ENCODE data around the gene TNFRSF8. TPM values are rescaled to one million over a fixed set of nuclear protein-coding genes. Genes with fewer than 3 reads are reported as not detected.

Gene TNFRSF8
- total RNA-seq, 1 experiment from 2014 or later: 0.13 TPM

- DNase-seq (ENCODE audit: low read depth, low spot score) (no peak), ATAC-seq (no peak)
- no peak overlapping the region for H3K4me3 ChIP-seq (ENCODE audit: low read depth in 2 of 2, low read length in 2 of 2)
- no peaks in the 10 kb centered on the region for H3K4me1 ChIP-seq (ENCODE audit: control insufficient read depth, insufficient read depth, low read length)
- intact Hi-C loops (cut with micrococcal nuclease; ENCODE audit: unreplicated experiment): no loop called here
- TF ChIP-seq POLR2AphosphoS5 (IDR thresholded peaks at IDR 0.05; ENCODE audit: low read depth, low read length) (no peak), TCF7L2 (IDR thresholded peaks at IDR 0.05; ENCODE audit: low read depth, low read length) (no peak), SIN3A (IDR thresholded peaks at IDR 0.05; ENCODE audit: borderline replicate concordance, insufficient read depth, low read depth, low read length) (no peak), CTCF (IDR thresholded peaks at IDR 0.05) (no peak), REST (IDR thresholded peaks at IDR 0.05; ENCODE audit: insufficient read depth in 1 of 2, low read depth in 2 of 2, low read length in 1 of 2) (no peak)
- H3K27me3 ChIP-seq (ENCODE audit: control insufficient read depth, insufficient read depth, low read length): no peaks in the 10 kb centered on the region
- no TSS peak for BruUV-seq (replicated peaks)
- H3K36me3 ChIP-seq (ENCODE audit: control insufficient read depth, insufficient read depth, low read length): peaks cover 6% of the 10 kb centered on the region; the same call in 1 of the 2 replicates
- in situ Hi-C loops (cut with HindIII; ENCODE audit: low pct_unique_long_range_greater_than_20kb, low sequenced_read_pairs): no loop called here
- H3K27ac ChIP-seq (ENCODE audit: low read length): no peak overlapping the region
- ChIA-PET CTCF (interaction anchor here (0.5 kb wide), 1 partner anchor 253 kb away, joined by 5 read pairs; no protein-coding TSS in a partner anchor), POLR2A (no interaction called here)
- H3K9me3 ChIP-seq (ENCODE audit: control insufficient read depth, insufficient read depth, low read depth, low read length): no peaks in the 10 kb centered on the region
Measured at GRCh38 chr1:12014141-12014991, 48.7 kb upstream of the TNFRSF8 start.

- in situ Hi-C loops (cut with HindIII; ENCODE audit: low pct_unique_long_range_greater_than_20kb, low sequenced_read_pairs): no loop called here
- BruUV-seq (replicated peaks): no TSS peak
- no peak overlapping the region for H3K27ac ChIP-seq (ENCODE audit: low read length)
- H3K27me3 ChIP-seq (ENCODE audit: control insufficient read depth, insufficient read depth, low read length): no peaks in the 10 kb centered on the region
- H3K4me3 ChIP-seq (ENCODE audit: low read depth in 2 of 2, low read length in 2 of 2): no peak overlapping the region
- ATAC-seq: no peak
- H3K9me3 ChIP-seq (ENCODE audit: control insufficient read depth, insufficient read depth, low read depth, low read length): no peaks in the 10 kb centered on the region
- CTCF ChIA-PET: no interaction called here
- POLR2A ChIA-PET: no interaction called here
- TF ChIP-seq CTCF (IDR thresholded peaks at IDR 0.05) (no peak), SIN3A (IDR thresholded peaks at IDR 0.05; ENCODE audit: borderline replicate concordance, insufficient read depth, low read depth, low read length) (no peak), POLR2AphosphoS5 (IDR thresholded peaks at IDR 0.05; ENCODE audit: low read depth, low read length) (no peak), REST (IDR thresholded peaks at IDR 0.05; ENCODE audit: insufficient read depth in 1 of 2, low read depth in 2 of 2, low read length in 1 of 2) (no peak), TCF7L2 (IDR thresholded peaks at IDR 0.05; ENCODE audit: low read depth, low read length) (no peak)
- no peak for DNase-seq (ENCODE audit: low read depth, low spot score)
- intact Hi-C loops (cut with micrococcal nuclease; ENCODE audit: unreplicated experiment): no loop called here
- H3K36me3 ChIP-seq (ENCODE audit: control insufficient read depth, insufficient read depth, low read length): peaks cover 6% of the 10 kb centered on the region; the same call in 1 of the 2 replicates
- H3K4me1 ChIP-seq (ENCODE audit: control insufficient read depth, insufficient read depth, low read length): no peaks in the 10 kb centered on the region
Measured at GRCh38 chr1:12015001-12015491, 48.1 kb upstream of the TNFRSF8 start.

Data from Panc1 (cell line).